ENCODE measurements around the gene KIAA1549. TPM values are rescaled to one million over a fixed set of nuclear protein-coding genes. Genes with fewer than 3 reads are reported as not detected.
A peak's percentile ranks its signal among the peaks of the same experiment; 100 is the strongest.

KIAA1549 gene
- total RNA-seq, 4 donors from 2014 or later = 1.6 to 5.0 (median 3.3) TPM

DNA sequence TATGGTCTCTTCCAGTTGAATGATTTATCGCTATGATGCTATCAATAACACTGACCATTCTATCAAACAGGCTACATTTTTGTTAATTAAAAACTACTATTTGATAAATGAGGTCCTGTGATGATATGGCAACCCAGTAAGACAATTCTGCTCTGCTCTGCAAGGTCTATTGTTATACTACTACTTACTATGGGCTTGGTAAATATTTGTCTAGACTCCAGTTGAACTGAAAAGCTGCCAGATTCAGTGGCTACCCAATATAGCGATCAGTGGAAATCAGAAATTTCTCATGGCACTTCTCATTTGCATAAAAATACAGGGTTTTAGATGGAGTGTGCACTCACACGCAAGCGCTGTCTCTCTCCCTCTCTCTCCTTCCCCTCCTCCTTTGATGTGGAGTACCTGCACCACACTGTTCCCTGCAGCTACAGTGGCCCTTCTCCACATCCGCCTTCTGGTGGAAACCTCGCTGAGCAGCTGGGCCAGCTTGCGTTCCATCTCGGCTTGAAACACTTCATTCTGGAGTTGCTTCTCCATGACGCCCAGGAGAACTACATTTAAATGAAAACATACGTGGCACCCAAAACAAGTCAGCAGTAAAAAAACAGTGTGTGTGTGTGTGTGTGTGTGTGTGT lies 77.9 kb downstream of the KIAA1549 start:
- Histone ChIP-seq H3K4me1 (no peaks in the 10 kb centered on the region), H3K9me3 (no peaks in the 10 kb centered on the region), H3K27ac (no peak overlapping the region), H3K27me3 (no peaks in the 10 kb centered on the region), H3K36me3 (no peaks in the 10 kb centered on the region), H3K4me3 (no peak overlapping the region)
- TF ChIP-seq CTCF (IDR thresholded peaks at IDR 0.05) (no peak), POLR2A (IDR thresholded peaks at IDR 0.05) (no peak)
- peak in 2 of 3 donors; percentile 50 to 77 for DNase-seq

- no peaks in the 10 kb centered on the region for H3K27me3 ChIP-seq
- no peaks in the 10 kb centered on the region for H3K4me1 ChIP-seq
- no peak overlapping the region for H3K27ac ChIP-seq
- no peaks in the 10 kb centered on the region for H3K9me3 ChIP-seq
- H3K4me3 ChIP-seq = no peak overlapping the region
- no peaks in the 10 kb centered on the region for H3K36me3 ChIP-seq
- TF ChIP-seq CTCF (IDR thresholded peaks at IDR 0.05) (no peak), POLR2A (IDR thresholded peaks at IDR 0.05) (no peak)
- no peak for DNase-seq
Observed at GRCh38 chr7:138902161-138902560, 79.0 kb downstream of the KIAA1549 start.

DNA sequence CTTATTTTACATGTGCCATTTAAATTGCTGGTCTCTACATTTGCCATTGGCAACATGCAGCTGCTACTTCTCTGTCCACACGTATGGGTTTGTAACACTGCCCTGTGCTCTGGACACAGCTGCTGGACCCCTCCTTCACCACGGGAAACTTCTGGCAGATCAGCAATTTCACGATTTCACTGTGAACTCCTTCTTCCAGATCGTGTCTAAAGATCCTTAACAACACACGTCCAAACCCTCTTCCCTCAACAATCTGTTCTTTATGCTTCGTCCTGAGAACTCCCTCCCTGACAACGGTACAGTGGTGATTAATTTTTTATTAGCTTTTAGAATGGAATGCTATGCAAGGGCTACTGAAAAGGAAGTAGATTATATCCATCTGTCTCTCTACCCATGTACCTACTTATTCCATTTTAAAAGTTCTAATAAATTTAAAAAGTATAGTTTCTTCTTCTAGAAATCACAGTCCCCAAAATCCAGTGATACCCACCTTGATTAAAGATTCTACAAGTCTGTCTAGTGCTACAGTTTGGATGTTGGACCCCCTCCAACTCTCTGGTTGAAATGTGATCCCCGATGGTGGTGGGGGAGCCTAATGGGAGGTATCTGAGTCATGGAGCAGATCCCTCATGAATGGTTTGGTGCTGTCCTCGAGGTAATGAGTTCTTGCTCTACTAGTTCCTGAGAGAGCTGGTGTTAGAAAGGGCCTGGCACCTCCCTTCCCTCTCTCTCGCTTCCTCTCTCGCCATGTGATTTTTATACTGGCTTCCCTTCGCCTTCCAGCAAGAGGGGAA lies 81.0 kb downstream of the KIAA1549 start:
- no peak overlapping the region for H3K27ac ChIP-seq
- H3K27me3 ChIP-seq = no peaks in the 10 kb centered on the region
- H3K9me3 ChIP-seq = no peaks in the 10 kb centered on the region
- H3K4me1 ChIP-seq = no peaks in the 10 kb centered on the region
- no peak overlapping the region for H3K4me3 ChIP-seq
- TF ChIP-seq CTCF (IDR thresholded peaks at IDR 0.05) (no peak), POLR2A (IDR thresholded peaks at IDR 0.05) (no peak)
- no peak for DNase-seq
- no peaks in the 10 kb centered on the region for H3K36me3 ChIP-seq

DNA sequence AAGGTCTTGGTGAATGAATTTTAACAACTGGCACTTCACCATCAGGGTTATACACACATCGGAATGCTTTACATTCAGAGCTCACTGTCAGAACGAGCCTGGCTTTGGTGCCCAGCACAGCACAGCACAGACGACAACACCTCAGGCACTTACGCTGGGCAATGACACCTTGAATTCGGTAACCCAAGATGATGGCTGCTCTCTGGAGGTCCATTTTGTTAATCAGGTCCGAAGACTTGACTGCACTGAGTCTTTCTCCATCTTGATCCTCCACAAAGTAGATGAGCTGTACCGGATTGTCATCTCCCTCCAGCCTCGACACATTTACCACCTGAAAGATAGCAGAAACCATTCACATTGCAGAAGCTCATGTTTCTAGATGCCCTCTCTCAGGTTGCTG lies 82.4 kb downstream of the KIAA1549 start:
- H3K36me3 ChIP-seq = no peaks in the 10 kb centered on the region
- H3K9me3 ChIP-seq = no peaks in the 10 kb centered on the region
- TF ChIP-seq CTCF (IDR thresholded peaks at IDR 0.05) (no peak), POLR2A (IDR thresholded peaks at IDR 0.05) (no peak)
- no peaks in the 10 kb centered on the region for H3K4me1 ChIP-seq
- H3K27ac ChIP-seq = no peak overlapping the region
- DNase-seq = no peak
- no peak overlapping the region for H3K4me3 ChIP-seq
- no peaks in the 10 kb centered on the region for H3K27me3 ChIP-seq

- Histone ChIP-seq H3K4me3 (no peak overlapping the region), H3K9me3 (no peaks in the 10 kb centered on the region), H3K27ac (no peak overlapping the region), H3K4me1 (no peaks in the 10 kb centered on the region), H3K36me3 (no peaks in the 10 kb centered on the region), H3K27me3 (no peaks in the 10 kb centered on the region)
- TF ChIP-seq CTCF (IDR thresholded peaks at IDR 0.05) = no peak
- no peak for TF ChIP-seq POLR2A (IDR thresholded peaks at IDR 0.05)
- no peak for DNase-seq
Observed at GRCh38 chr7:138898255-138898654, 82.9 kb downstream of the KIAA1549 start.

Measured in Peyer's patch (tissue), 4 donors.